Thoracic aorta (tissue), 2 donors: ENCODE measurements around the gene ANKRD26. TPM values are rescaled to one million over a fixed set of nuclear protein-coding genes. Genes with fewer than 3 reads are reported as not detected.

ENCODE experiments used
- ATAC-seq: fragments of 150-250 bp; one replicate; pipeline ENCODE4 v1.8.0; 2017; ENCODE audit warnings: low read depth; ENCODE audit not compliant: insufficient number of reproducible peaks, low FRiP score
- DNase-seq: peaks from one replicate; pipeline ENCODE4 v3.0.0-alpha.2; 2020; ENCODE audit warnings: low spot score
- H3K27ac ChIP-seq, 2 donors: fragments of 200-600 bp; sonication (generic); 1 replicate in 1 of 2; 2 replicates in 1 of 2; pipeline ENCODE4 v1.5.1; 2016; ENCODE audit warnings: mild to moderate bottlenecking in 2 of 2, moderate library complexity in 2 of 2
- H3K27me3 ChIP-seq: fragments of 200-600 bp; sonication (generic); replicated peaks from 2 replicates; pipeline ENCODE4 v1.6.0; 2016; ENCODE audit warnings: mild to moderate bottlenecking; ENCODE audit not compliant: insufficient read depth
- H3K36me3 ChIP-seq: fragments of 200-600 bp; sonication (generic); one replicate; pipeline ENCODE4 v1.5.1; 2016
- H3K4me1 ChIP-seq, 2 donors: fragments of 200-600 bp; sonication (generic); 1 replicate in 1 of 2; 2 replicates in 1 of 2; pipeline versions ENCODE4 v1.5.1 to v1.6.0; 2016; ENCODE audit warnings: low read depth in 2 of 2, mild to moderate bottlenecking in 1 of 2; ENCODE audit not compliant: control insufficient read depth in 1 of 2
- H3K4me3 ChIP-seq: fragments of 200-600 bp; sonication (generic); 2 replicates; pipeline ENCODE4 v1.5.1; 2016; ENCODE audit warnings: mild to moderate bottlenecking
- H3K9me3 ChIP-seq: fragments of 200-600 bp; sonication (generic); 2 replicates; pipeline ENCODE4 v1.5.1; 2016
- CTCF ChIP-seq: fragments of 200-600 bp; sonication (generic); IDR thresholded peaks from one replicate; pipeline ENCODE4 v1.5.1; 2019; ENCODE audit warnings: antibody characterized with exemption
- total RNA-seq, 2 donors: library from RNA; depleted of rRNA; stranded (reverse); fragments of >200 nt; gene quantifications; one replicate each; pipeline versions ENCODE4 v1.1.0 to v1.2.3, GENCODE V29; 2016

The ANKRD26 gene
- total RNA-seq, 2 donors from 2014 or later, result 7.2 to 8.0 TPM

DNA sequence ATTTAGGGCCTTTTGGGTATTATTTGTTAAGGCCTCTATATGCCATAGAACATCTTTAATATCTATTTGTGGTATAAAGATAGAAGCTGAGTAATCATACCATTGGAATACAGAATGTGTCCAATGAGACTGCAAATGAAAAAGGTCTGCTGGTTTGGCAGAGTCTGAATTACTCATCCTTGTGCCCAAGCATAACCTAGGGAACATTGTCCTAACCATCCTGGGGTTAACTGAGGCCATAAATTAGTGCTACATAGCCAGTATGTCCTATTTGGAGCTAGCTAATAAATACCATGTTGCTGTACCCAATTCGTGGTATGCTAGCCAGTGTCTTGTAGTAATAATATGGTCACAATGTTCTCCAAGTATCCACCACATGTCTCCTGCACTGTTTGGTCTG lies 117.1 kb downstream of the ANKRD26 start:
- Histone ChIP-seq H3K9me3 (no peaks in the 10 kb centered on the region), H3K27me3 (no peaks in the 10 kb centered on the region), H3K36me3 (no peaks in the 10 kb centered on the region), H3K4me1 (no peaks in the 10 kb centered on the region), H3K4me3 (no peak overlapping the region), H3K27ac (no peak overlapping the region)
- ATAC-seq (no peak), DNase-seq (no peak)
- no peak for TF ChIP-seq CTCF

DNA sequence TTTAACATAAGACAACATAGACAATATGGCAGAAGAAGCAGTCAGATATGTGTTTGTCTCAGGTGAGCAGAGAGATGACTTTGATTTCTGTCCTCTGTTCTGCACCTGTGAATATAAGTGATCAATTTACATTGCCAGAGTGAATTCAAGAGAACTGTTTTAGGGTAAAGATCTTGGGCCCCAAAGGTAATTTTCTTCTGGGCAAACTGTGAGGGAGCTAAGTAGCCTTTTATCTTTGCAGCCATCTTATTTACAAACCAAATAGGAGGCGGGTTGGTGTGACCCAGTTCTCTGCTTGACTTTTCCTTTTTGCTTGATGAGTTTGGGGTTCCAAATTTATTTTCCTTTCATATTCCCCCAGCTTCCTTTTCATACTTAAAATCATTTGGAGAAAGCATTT lies 118.2 kb downstream of the ANKRD26 start:
- Histone ChIP-seq H3K4me3 (no peak overlapping the region), H3K36me3 (no peaks in the 10 kb centered on the region), H3K27ac (no peak overlapping the region), H3K9me3 (no peaks in the 10 kb centered on the region), H3K4me1 (no peaks in the 10 kb centered on the region), H3K27me3 (no peaks in the 10 kb centered on the region)
- no peak for TF ChIP-seq CTCF
- no peak for ATAC-seq
- DNase-seq, result no peak

GRCh38 chr10:26981232-26981824 lies 119.0 kb downstream of the ANKRD26 start:
- H3K27ac ChIP-seq, result no peak overlapping the region
- no peak for TF ChIP-seq CTCF
- H3K27me3 ChIP-seq, result no peaks in the 10 kb centered on the region
- H3K4me1 ChIP-seq, result no peaks in the 10 kb centered on the region
- H3K9me3 ChIP-seq, result no peaks in the 10 kb centered on the region
- DNase-seq (no peak), ATAC-seq (no peak)
- no peaks in the 10 kb centered on the region for H3K36me3 ChIP-seq
- H3K4me3 ChIP-seq, result no peak overlapping the region

DNA sequence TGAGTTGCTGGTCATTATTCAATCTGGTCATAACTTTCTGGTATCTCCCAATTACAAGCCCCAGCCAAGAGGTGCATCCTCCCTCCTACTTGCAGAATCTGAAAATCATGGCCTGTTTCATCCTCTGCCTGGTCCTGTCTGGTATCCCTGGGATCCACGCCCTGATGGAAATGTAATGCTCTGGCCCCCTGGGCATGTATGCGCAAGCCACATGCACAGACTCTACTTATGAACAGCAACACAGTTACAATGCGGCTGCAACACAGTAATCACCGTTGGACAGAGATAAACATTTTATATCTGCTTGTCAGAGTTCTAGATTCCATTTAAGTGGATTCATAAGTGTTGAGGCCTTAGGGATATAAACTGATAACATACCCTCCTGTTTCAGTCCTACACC lies 121.8 kb downstream of the ANKRD26 start:
- ATAC-seq, result no peak
- H3K4me1 ChIP-seq, result no peaks in the 10 kb centered on the region
- no peak overlapping the region for H3K27ac ChIP-seq
- no peaks in the 10 kb centered on the region for H3K27me3 ChIP-seq
- DNase-seq, result no peak
- TF ChIP-seq CTCF, result no peak
- H3K9me3 ChIP-seq, result no peaks in the 10 kb centered on the region
- no peaks in the 10 kb centered on the region for H3K36me3 ChIP-seq
- H3K4me3 ChIP-seq, result no peak overlapping the region

DNA sequence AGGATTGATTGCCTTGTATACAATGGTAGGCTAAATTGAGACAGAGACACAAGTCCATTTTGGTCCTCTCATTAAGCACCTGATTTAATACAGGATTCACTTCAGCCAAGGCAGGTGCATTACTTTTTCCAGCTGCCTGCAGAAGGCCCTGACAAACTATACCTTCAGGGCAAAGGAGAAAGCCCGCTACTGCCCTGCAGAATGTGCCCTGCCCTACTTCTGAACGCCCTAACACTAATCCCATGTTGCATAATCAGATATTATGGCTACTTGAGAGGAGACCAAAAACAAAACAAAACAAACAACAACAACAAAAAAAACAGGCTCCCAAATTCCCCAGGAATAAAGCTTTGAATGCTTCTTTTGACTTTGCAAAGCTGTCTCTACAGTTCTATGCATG lies 122.7 kb downstream of the ANKRD26 start:
- H3K4me3 ChIP-seq, result no peak overlapping the region
- no peak for ATAC-seq
- DNase-seq, result no peak
- no peak for TF ChIP-seq CTCF
- H3K4me1 ChIP-seq, result no peaks in the 10 kb centered on the region
- no peaks in the 10 kb centered on the region for H3K27me3 ChIP-seq
- H3K9me3 ChIP-seq, result no peaks in the 10 kb centered on the region
- H3K36me3 ChIP-seq, result no peaks in the 10 kb centered on the region
- H3K27ac ChIP-seq, result no peak overlapping the region
